HEK293 (cell line): ENCODE measurements around the gene TXNRD3.
"Not testable (repeated sequence)": the region's sequence is repeated elsewhere in the genome, so short reads cannot be mapped to it uniquely, and the experiment has no call there.

Experiments
- CTCF ChIA-PET: fragments of 350-600 bp; formaldehyde crosslinking; extraction: SDS; loops from one replicate; lab custom pipeline; 2021; ENCODE audit warnings: antibody characterized with exemption; lab: Yijun Ruan, JAX
- POLR2A ChIA-PET: fragments of 300-600 bp; formaldehyde crosslinking; extraction: SDS; loops from one replicate; lab custom pipeline; 2020; ENCODE audit warnings: antibody characterized with exemption, inconsistent platforms; lab: Yijun Ruan, JAX
- H3K27ac ChIP-seq: fragments of 200-500 bp; sonication (Bioruptor generic); 2 replicates; pipeline ENCODE4 v1.5.1; 2014; ENCODE audit warnings: low read depth, low read length, control low read depth, inconsistent platforms; ENCODE audit errors: extremely low read depth
- H3K36me3 ChIP-seq, 2 experiments: fragments of 200-500 bp in 1 of 2; sonication (Bioruptor generic) in 1 of 2; 1 replicate in 1 of 2; 2 replicates in 1 of 2; pipeline ENCODE4 v1.5.1; 2014 to 2017; ENCODE audit warnings: inconsistent platforms in 2 of 2, low read length in 2 of 2; ENCODE audit not compliant: control insufficient read depth in 2 of 2, insufficient read depth in 1 of 2
- H3K4me1 ChIP-seq: fragments of 200-500 bp; sonication (Bioruptor generic); 2 replicates; pipeline ENCODE4 v1.5.1; 2014; ENCODE audit warnings: mild to moderate bottlenecking, low read length, inconsistent platforms; ENCODE audit not compliant: control insufficient read depth, insufficient read depth
- H3K4me3 ChIP-seq: 2 replicates; pipeline ENCODE4 v1.5.1; 2011; ENCODE audit warnings: low read depth, mild to moderate bottlenecking, control low read depth, low read length, moderate library complexity
- H3K9me3 ChIP-seq: fragments of 200-500 bp; sonication (Bioruptor generic); 2 replicates; pipeline ENCODE4 v1.5.1; 2014; ENCODE audit warnings: low read depth, low read length, inconsistent platforms; ENCODE audit not compliant: control insufficient read depth, insufficient read depth
- GLI4 ChIP-seq: fragments of 450-650 bp; formaldehyde crosslinking; IDR thresholded peaks from 2 replicates; pipeline ENCODE4 v1.5.1; 2016; ENCODE audit warnings: missing biosample characterization, missing genetic modification characterization
- GLIS2 ChIP-seq: fragments of 450-650 bp; formaldehyde crosslinking; IDR thresholded peaks from 2 replicates; pipeline ENCODE4 v1.5.1; 2016; ENCODE audit warnings: missing biosample characterization, missing genetic modification characterization
- HOXD13 ChIP-seq: sonication (generic); formaldehyde crosslinking; IDR thresholded peaks from 2 replicates; pipeline ENCODE4 v1.8.0; 2022; ENCODE audit warnings: missing genetic modification reagents, borderline replicate concordance
- KLF1 ChIP-seq: fragments of 450-650 bp; formaldehyde crosslinking; IDR thresholded peaks from 2 replicates; pipeline ENCODE4 v1.5.1; 2016; ENCODE audit warnings: missing biosample characterization, missing genetic modification characterization
- MEIS1 ChIP-seq: sonication (generic); formaldehyde crosslinking; IDR thresholded peaks from 2 replicates; pipeline ENCODE4 v1.8.1; 2022; ENCODE audit warnings: missing genetic modification reagents, mild to moderate bottlenecking, borderline replicate concordance
- PBX3 ChIP-seq: sonication (generic); formaldehyde crosslinking; IDR thresholded peaks from 2 replicates; pipeline ENCODE4 v1.8.1; 2022; ENCODE audit warnings: mild to moderate bottlenecking, moderate library complexity, missing genetic modification reagents
- SCRT1 ChIP-seq: fragments of 450-650 bp; formaldehyde crosslinking; IDR thresholded peaks from 2 replicates; pipeline ENCODE4 v1.5.1; 2016; ENCODE audit warnings: missing biosample characterization, missing genetic modification characterization, borderline replicate concordance
- SCRT2 ChIP-seq: fragments of 450-650 bp; formaldehyde crosslinking; IDR thresholded peaks from 2 replicates; pipeline ENCODE4 v1.5.1; 2016; ENCODE audit warnings: missing biosample characterization, missing genetic modification characterization
- SP2 ChIP-seq: fragments of 450-650 bp; formaldehyde crosslinking; IDR thresholded peaks from 2 replicates; pipeline ENCODE4 v1.5.1; 2016; ENCODE audit warnings: missing biosample characterization, missing genetic modification characterization
- SP3 ChIP-seq: fragments of 450-650 bp; formaldehyde crosslinking; IDR thresholded peaks from 2 replicates; pipeline ENCODE4 v1.5.1; 2016; ENCODE audit warnings: missing biosample characterization, missing genetic modification characterization
- TCF7L2 ChIP-seq: IDR thresholded peaks from 2 replicates; pipeline ENCODE4 v1.6.1; 2011; ENCODE audit warnings: low read depth, mild to moderate bottlenecking, inconsistent platforms, low read length, moderate library complexity, borderline replicate concordance
- TSHZ1 ChIP-seq: fragments of 450-650 bp; formaldehyde crosslinking; IDR thresholded peaks from 2 replicates; pipeline ENCODE4 v1.5.1; 2016; ENCODE audit warnings: missing biosample characterization, missing genetic modification characterization, borderline replicate concordance
- WT1 ChIP-seq: fragments of 450-650 bp; formaldehyde crosslinking; IDR thresholded peaks from 2 replicates; pipeline ENCODE4 v1.5.1; 2016; ENCODE audit warnings: missing biosample characterization, missing genetic modification characterization
- ZBTB48 ChIP-seq: fragments of 450-650 bp; formaldehyde crosslinking; IDR thresholded peaks from 2 replicates; pipeline ENCODE4 v1.5.1; 2016; ENCODE audit warnings: missing biosample characterization, missing genetic modification characterization
- ZNF10 ChIP-seq: fragments of 450-650 bp; formaldehyde crosslinking; IDR thresholded peaks from 2 replicates; pipeline ENCODE4 v1.5.1; 2017; ENCODE audit warnings: missing biosample characterization, missing genetic modification characterization
- ZNF140 ChIP-seq: fragments of 450-650 bp; formaldehyde crosslinking; IDR thresholded peaks from 2 replicates; pipeline ENCODE4 v1.5.1; 2016; ENCODE audit warnings: missing biosample characterization, missing genetic modification characterization
- ZNF155 ChIP-seq: fragments of 450-650 bp; formaldehyde crosslinking; IDR thresholded peaks from 2 replicates; pipeline ENCODE4 v1.5.1; 2016; ENCODE audit warnings: missing biosample characterization, missing genetic modification characterization
- ZNF223 ChIP-seq: fragments of 450-650 bp; formaldehyde crosslinking; IDR thresholded peaks from 2 replicates; pipeline ENCODE4 v1.5.1; 2016; ENCODE audit warnings: missing biosample characterization, missing genetic modification characterization
- ZNF24 ChIP-seq: fragments of 450-650 bp; formaldehyde crosslinking; IDR thresholded peaks from 2 replicates; pipeline ENCODE4 v1.5.1; 2016; ENCODE audit warnings: missing biosample characterization, missing genetic modification characterization
- ZNF302 ChIP-seq: fragments of 450-650 bp; formaldehyde crosslinking; IDR thresholded peaks from 2 replicates; pipeline ENCODE4 v1.5.1; 2016; ENCODE audit warnings: missing biosample characterization, missing genetic modification characterization, low read depth
- ZNF335 ChIP-seq: fragments of 450-650 bp; formaldehyde crosslinking; conservative IDR thresholded peaks from 2 replicates; pipeline ENCODE4 v1.5.1; 2016; ENCODE audit warnings: missing biosample characterization, missing genetic modification characterization
- ZNF354C ChIP-seq: fragments of 450-650 bp; formaldehyde crosslinking; IDR thresholded peaks from 2 replicates; pipeline ENCODE4 v1.5.1; 2016; ENCODE audit warnings: missing biosample characterization, missing genetic modification characterization, low read depth, borderline replicate concordance
- ZNF488 ChIP-seq: fragments of 450-650 bp; formaldehyde crosslinking; IDR thresholded peaks from 2 replicates; pipeline ENCODE4 v1.5.1; 2016; ENCODE audit warnings: missing biosample characterization, missing genetic modification characterization
- ZNF510 ChIP-seq: fragments of 450-650 bp; formaldehyde crosslinking; IDR thresholded peaks from 2 replicates; pipeline ENCODE4 v1.5.1; 2018; ENCODE audit warnings: mild to moderate bottlenecking, missing genetic modification characterization, missing biosample characterization; ENCODE audit not compliant: insufficient replicate concordance
- ZNF658 ChIP-seq: fragments of 450-650 bp; formaldehyde crosslinking; IDR thresholded peaks from 2 replicates; pipeline ENCODE4; 2016; ENCODE audit warnings: missing biosample characterization, missing genetic modification characterization
- ZNF660 ChIP-seq: fragments of 450-650 bp; IDR thresholded peaks from 2 replicates; pipeline ENCODE4 v1.5.1; 2018; ENCODE audit warnings: missing biosample characterization, mild to moderate bottlenecking, missing genetic modification characterization
- TF ChIP-seq, protein P1 (sequence below): fragments of 450-650 bp; formaldehyde crosslinking; IDR thresholded peaks from 2 replicates; pipeline ENCODE4 v1.5.1; 2016; ENCODE audit warnings: missing biosample characterization, missing genetic modification characterization

The TXNRD3 gene

GRCh38 chr3:126630020-126630419, 24.9 kb downstream of the TXNRD3 start:
- CTCF ChIA-PET: no interaction called here
- H3K4me3 ChIP-seq: no peak overlapping the region
- H3K36me3 ChIP-seq: peaks cover 0 to 70% of the 10 kb centered on the region in 2 experiments; a peak in 2 of 3 replicates
- no peaks in the 10 kb centered on the region for H3K9me3 ChIP-seq
- POLR2A ChIA-PET: no interaction called here
- H3K27ac ChIP-seq: no peak overlapping the region
- H3K4me1 ChIP-seq: no peaks in the 10 kb centered on the region
- TF ChIP-seq WT1 (no peak), ZNF510 (tag by site-specific recombination) (no peak), ZNF140 (tag by site-specific recombination) (no peak), GLI4 (no peak), TCF7L2 (no peak), MEIS1 (CRISPR knock-in tag) (no peak), ZNF660 (no peak), GLIS2 (tag by site-specific recombination) (no peak), ZNF488 (tag by site-specific recombination) (no peak), ZNF658 (no peak), SCRT2 (tag by site-specific recombination) (no peak), ZBTB48 (tag by site-specific recombination) (no peak), ZNF302 (tag by site-specific recombination) (no peak), SCRT1 (tag by site-specific recombination) (no peak), SP2 (tag by site-specific recombination) (no peak), PBX3 (CRISPR knock-in tag) (no peak), ZNF10 (no peak)
- TF ChIP-seq, protein P1, sequence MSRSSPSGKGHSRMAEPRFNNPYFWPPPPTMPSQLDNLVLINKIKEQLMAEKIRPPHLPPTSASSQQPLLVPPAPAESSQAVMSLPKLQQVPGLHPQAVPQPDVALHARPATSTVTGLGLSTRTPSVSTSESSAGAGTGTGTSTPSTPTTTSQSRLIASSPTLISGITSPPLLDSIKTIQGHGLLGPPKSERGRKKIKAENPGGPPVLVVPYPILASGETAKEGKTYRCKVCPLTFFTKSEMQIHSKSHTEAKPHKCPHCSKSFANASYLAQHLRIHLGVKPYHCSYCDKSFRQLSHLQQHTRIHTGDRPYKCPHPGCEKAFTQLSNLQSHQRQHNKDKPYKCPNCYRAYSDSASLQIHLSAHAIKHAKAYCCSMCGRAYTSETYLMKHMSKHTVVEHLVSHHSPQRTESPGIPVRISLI (tag by site-specific recombination): no peak

- H3K27ac ChIP-seq, H3K4me1 ChIP-seq, POLR2A ChIA-PET, H3K9me3 ChIP-seq, H3K4me3 ChIP-seq: not testable (repeated sequence)
- CTCF ChIA-PET: interaction anchor here (0.6 to 0.7 kb wide), 2 partner anchors 46 to 220 kb away, joined by 3 to 5 read pairs; no protein-coding TSS in a partner anchor
- H3K36me3 ChIP-seq: peaks cover 0 to 58% of the 10 kb centered on the region in 2 experiments; a peak in 2 of 3 replicates
Measured at GRCh38 chr3:126625735-126626134, 29.2 kb downstream of the TXNRD3 start.

GRCh38 chr3:126622694-126623093, 32.2 kb downstream of the TXNRD3 start:
- ChIA-PET POLR2A (no interaction called here), CTCF (interaction anchor here (0.6 to 0.7 kb wide), 2 partner anchors 64 to 374 kb away, joined by 3 read pairs; no protein-coding TSS in a partner anchor)
- no peak overlapping the region for H3K4me3 ChIP-seq
- no peak overlapping the region for H3K27ac ChIP-seq
- H3K36me3 ChIP-seq: peaks cover 0 to 32% of the 10 kb centered on the region in 2 experiments; a peak in 2 of 3 replicates
- no peaks in the 10 kb centered on the region for H3K4me1 ChIP-seq
- no peaks in the 10 kb centered on the region for H3K9me3 ChIP-seq
- no peak for TF ChIP-seq HOXD13 (CRISPR knock-in tag)
- TF ChIP-seq TSHZ1 (tag by site-specific recombination): no peak
- TF ChIP-seq ZNF155 (tag by site-specific recombination): no peak
- TF ChIP-seq, protein P1 (tag by site-specific recombination): no peak
- TF ChIP-seq ZNF223 (tag by site-specific recombination): no peak
- no peak for TF ChIP-seq SP3
- no peak for TF ChIP-seq ZNF24 (tag by site-specific recombination)
- TF ChIP-seq KLF1 (tag by site-specific recombination): no peak
- TF ChIP-seq ZNF354C (tag by site-specific recombination): no peak
- TF ChIP-seq ZNF335 (tag by site-specific recombination): no peak
